Spleen (tissue), 11 donors: ENCODE measurements around the gene CNN3. TPM values are rescaled to one million over a fixed set of nuclear protein-coding genes. Genes with fewer than 3 reads are reported as not detected.

Experiments used
- DNase-seq: peaks from one replicate; pipeline ENCODE4 v3.0.0-alpha.2; 2020
- H3K27ac ChIP-seq, 8 donors: fragments of 200-600 bp; sonication (generic) in 7 of 8; 1 replicate in 4 of 8; 2 replicates in 4 of 8; pipeline versions ENCODE4 v1.5.0 to v1.8.0; 2016 to 2021; ENCODE audit warnings: inconsistent platforms in 4 of 8, mild to moderate bottlenecking in 4 of 8, moderate library complexity in 1 of 8
- H3K27me3 ChIP-seq, 7 donors: fragments of 200-600 bp; sonication (generic) in 6 of 7; replicated peaks in 1 of 7; 1 replicate in 4 of 7; 2 replicates in 3 of 7; pipeline versions ENCODE4 v1.5.0 to v1.8.0; 2016 to 2021; ENCODE audit warnings: inconsistent platforms in 3 of 7, mild to moderate bottlenecking in 1 of 7
- H3K36me3 ChIP-seq, 6 donors: fragments of 200-600 bp; sonication (generic) in 5 of 6; 1 replicate in 4 of 6; 2 replicates in 2 of 6; pipeline versions ENCODE4 v1.5.0 to v1.8.0; 2016 to 2021; ENCODE audit warnings: inconsistent platforms in 2 of 6
- H3K4me1 ChIP-seq, 6 donors: fragments of 200-600 bp; sonication (generic) in 5 of 6; 1 replicate in 3 of 6; 2 replicates in 3 of 6; pipeline versions ENCODE4 v1.5.0 to v1.8.0; 2016 to 2021; ENCODE audit warnings: inconsistent platforms in 3 of 6
- H3K4me3 ChIP-seq, 8 donors: fragments of 200-600 bp; sonication (generic) in 7 of 8; 1 replicate in 4 of 8; 2 replicates in 4 of 8; pipeline versions ENCODE4 v1.5.0 to v1.8.0; 2016 to 2021; ENCODE audit warnings: inconsistent platforms in 4 of 8, mild to moderate bottlenecking in 4 of 8, moderate library complexity in 2 of 8
- H3K9me3 ChIP-seq, 8 donors: fragments of 200-600 bp; sonication (generic) in 7 of 8; 1 replicate in 4 of 8; 2 replicates in 4 of 8; pipeline versions ENCODE4 v1.5.0 to v1.8.0; 2016 to 2021; ENCODE audit warnings: inconsistent platforms in 4 of 8
- POLR2A ChIP-seq, 3 donors: fragments of 450-650 bp; IDR thresholded peaks; one replicate each; pipeline ENCODE4 v1.5.1; 2017; ENCODE audit warnings: antibody characterized with exemption in 3 of 3, mild to moderate bottlenecking in 1 of 3
- POLR2AphosphoS5 ChIP-seq, 3 donors: sonication (generic); formaldehyde crosslinking; IDR thresholded peaks; one replicate each; pipeline ENCODE4 v1.5.1; 2017; ENCODE audit warnings: antibody characterized with exemption in 3 of 3
- WGBS, 5 donors: extraction: QIAGEN DNeasy Blood & Tissue Kit in 3 of 5; methylation state at CpG; one replicate each; pipeline versions ENCODE4 v1.1.5 to v1.1.7; 2013 to 2018; 5-methylcytosine and 5-hydroxymethylcytosine counted together
- intact Hi-C: fragments of 100-400 bp; cut with DNase I; formaldehyde crosslinking; loops from one replicate; pipeline ENCODE4 v1.15.0; 2023; ENCODE audit warnings: low total_unique reads
- polyA plus RNA-seq, 3 donors: library from polyadenylated mRNA; stranded (reverse); fragments of 200-250 nt; gene quantifications; one replicate each; pipeline ENCODE4 v1.2.1, GENCODE V29; 2013
- total RNA-seq, 7 donors: library from RNA; depleted of rRNA in 3 of 7; stranded (reverse); fragments of >200 nt in 3 of 7; fragmentation: NEBNext Ultra II Directional in 4 of 7; extraction: Animal tissue kit (Norgen Biotek cat#: 25700) in 4 of 7; gene quantifications; one replicate each; pipeline versions ENCODE4 v1.1.0 to v1.2.1, GENCODE V29; 2016 to 2021
- TF ChIP-seq, protein P1 (sequence below), 11 experiments: fragments of 200-600 bp in 7 of 11; fragments of 450-650 bp in 4 of 11; sonication (generic) in 4 of 11; IDR thresholded peaks in 8 of 11; conservative IDR thresholded peaks in 3 of 11; 1 replicate in 7 of 11; 2 replicates in 4 of 11; pipeline versions ENCODE4 v1.4.0 to v1.8.0; 2016 to 2021; ENCODE audit warnings: antibody characterized with exemption in 11 of 11, inconsistent platforms in 4 of 11, mild to moderate bottlenecking in 1 of 11
- donor health status: healthy with polysubstance abuse.
- donor health status: DM: no; HTN: no; CAD: no; lungs with moderate emphysema.
- donor health status: DM: no; HTN: no; CAD: no.
- donor health status: Bipolar disorder and iron deficiency.
- donor health status: healthy.
- donor health status: DM: no; HTN: no; CAD: no.
- donor health status: DM: yes; HTN: yes; CAD: no.

The CNN3 gene
- total and polyA plus RNA-seq, 10 donors, result 27.4 to 124 (median 105) TPM

DNA sequence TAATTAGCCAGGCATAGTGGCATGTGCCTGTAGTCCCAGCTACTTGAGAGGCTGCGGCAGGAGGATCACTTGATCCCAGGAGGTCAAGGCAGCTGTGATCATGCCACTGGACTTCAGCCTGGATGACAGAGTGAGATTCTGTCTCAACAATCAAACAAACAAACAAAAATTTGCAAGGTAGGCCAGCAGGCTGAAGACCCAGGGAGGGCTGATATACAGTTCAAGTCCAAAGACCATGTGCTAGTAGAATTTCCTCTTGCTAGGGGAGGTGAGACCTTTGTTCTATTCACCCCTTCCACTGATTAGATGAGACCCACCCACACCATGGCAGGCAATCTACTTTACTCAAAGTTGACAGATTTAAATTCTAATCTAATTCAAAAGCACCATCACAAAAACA is 31.2 kb upstream of the CNN3 start:
- intact Hi-C loops, result no loop called here
- no peaks in the 10 kb centered on the region for H3K9me3 ChIP-seq
- no peaks in the 10 kb centered on the region for H3K27me3 ChIP-seq
- H3K4me3 ChIP-seq, result no peak overlapping the region
- 85 to 100% (median 86%) methylated on average over 1 of the region's 1 CpG for WGBS, 5 donors
- no peak overlapping the region for H3K27ac ChIP-seq
- no peak for DNase-seq
- TF ChIP-seq POLR2AphosphoS5 (IDR thresholded peaks at IDR 0.05) (no peak), POLR2A (IDR thresholded peaks at IDR 0.05) (no peak)
- TF ChIP-seq, protein P1, sequence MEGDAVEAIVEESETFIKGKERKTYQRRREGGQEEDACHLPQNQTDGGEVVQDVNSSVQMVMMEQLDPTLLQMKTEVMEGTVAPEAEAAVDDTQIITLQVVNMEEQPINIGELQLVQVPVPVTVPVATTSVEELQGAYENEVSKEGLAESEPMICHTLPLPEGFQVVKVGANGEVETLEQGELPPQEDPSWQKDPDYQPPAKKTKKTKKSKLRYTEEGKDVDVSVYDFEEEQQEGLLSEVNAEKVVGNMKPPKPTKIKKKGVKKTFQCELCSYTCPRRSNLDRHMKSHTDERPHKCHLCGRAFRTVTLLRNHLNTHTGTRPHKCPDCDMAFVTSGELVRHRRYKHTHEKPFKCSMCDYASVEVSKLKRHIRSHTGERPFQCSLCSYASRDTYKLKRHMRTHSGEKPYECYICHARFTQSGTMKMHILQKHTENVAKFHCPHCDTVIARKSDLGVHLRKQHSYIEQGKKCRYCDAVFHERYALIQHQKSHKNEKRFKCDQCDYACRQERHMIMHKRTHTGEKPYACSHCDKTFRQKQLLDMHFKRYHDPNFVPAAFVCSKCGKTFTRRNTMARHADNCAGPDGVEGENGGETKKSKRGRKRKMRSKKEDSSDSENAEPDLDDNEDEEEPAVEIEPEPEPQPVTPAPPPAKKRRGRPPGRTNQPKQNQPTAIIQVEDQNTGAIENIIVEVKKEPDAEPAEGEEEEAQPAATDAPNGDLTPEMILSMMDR (IDR thresholded peaks at IDR 0.05 in 8 of 11, conservative IDR thresholded peaks at IDR 0.05 in 3 of 11), result no peak
- H3K36me3 ChIP-seq, result no peaks in the 10 kb centered on the region
- peaks cover 4 to 30% (median 21%) of the 10 kb centered on the region in 6 donors for H3K4me1 ChIP-seq

DNA sequence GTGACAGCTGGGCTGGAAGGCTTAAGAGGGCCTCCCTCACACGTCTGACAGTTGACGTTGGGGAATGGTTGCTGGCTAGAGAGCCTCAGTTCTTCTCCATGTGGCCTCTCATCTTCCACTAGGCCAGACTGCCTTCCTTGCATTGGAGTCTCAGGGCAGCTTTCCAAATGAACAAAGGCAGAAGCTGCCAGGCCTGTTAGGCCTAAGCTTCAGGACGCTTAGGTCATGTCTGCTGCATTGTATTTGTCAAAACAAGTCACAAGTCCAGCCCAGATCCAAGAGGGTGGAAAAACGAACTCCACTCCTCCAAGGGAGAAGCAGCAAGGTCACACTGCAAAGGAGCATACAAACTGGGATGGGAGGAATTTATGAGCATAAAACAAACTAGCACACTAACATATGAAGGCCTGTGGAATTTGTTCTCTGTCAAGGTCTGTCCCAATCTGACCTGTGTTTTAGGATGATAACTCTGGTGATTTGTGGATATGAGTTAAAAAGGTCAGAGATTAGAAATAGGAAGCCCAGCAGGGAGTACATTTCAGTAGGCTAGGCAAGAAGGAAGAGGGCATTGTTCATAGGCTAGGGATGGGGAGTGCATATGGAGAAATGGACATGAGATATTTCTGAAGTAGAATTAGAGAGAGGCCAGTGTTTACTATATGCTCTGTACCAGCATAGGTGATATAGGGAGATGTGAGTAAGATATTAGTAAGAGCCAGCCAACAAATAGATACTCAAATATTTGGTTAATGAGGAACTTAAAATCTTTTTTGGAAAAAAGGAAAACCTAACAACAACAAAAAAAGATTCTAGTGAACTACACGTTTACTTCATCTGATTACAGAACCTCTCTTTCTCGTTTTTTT is 29.1 kb upstream of the CNN3 start:
- Histone ChIP-seq H3K27me3 (no peaks in the 10 kb centered on the region), H3K9me3 (no peaks in the 10 kb centered on the region), H3K4me1 (peaks cover 0 to 11% (median 2%) of the 10 kb centered on the region in 6 donors), H3K36me3 (no peaks in the 10 kb centered on the region), H3K27ac (peak overlapping the region in 6 of 8 donors; percentile 6 to 68 (median 48)), H3K4me3 (no peak overlapping the region)
- TF ChIP-seq POLR2AphosphoS5 (IDR thresholded peaks at IDR 0.05), result no peak
- no peak for DNase-seq
- 57 to 79% (median 71%) methylated on average over 6 of the region's 6 CpGs for WGBS, 5 donors
- intact Hi-C loops, result no loop called here

GRCh38 chr1:94954263-94955220 is 27.6 kb upstream of the CNN3 start:
- Histone ChIP-seq H3K27ac (peak overlapping the region in 7 of 8 donors; percentile 9 to 68 (median 45)), H3K9me3 (no peaks in the 10 kb centered on the region), H3K27me3 (no peaks in the 10 kb centered on the region), H3K36me3 (no peaks in the 10 kb centered on the region), H3K4me3 (no peak overlapping the region), H3K4me1 (peaks cover 0 to 8% (median 2%) of the 10 kb centered on the region in 6 donors)
- no peak for DNase-seq
- 77 to 84% (median 78%) methylated on average over 9 of the region's 9 CpGs for WGBS, 5 donors
- intact Hi-C loops, result no loop called here
- TF ChIP-seq POLR2AphosphoS5 (IDR thresholded peaks at IDR 0.05) (no peak), POLR2A (IDR thresholded peaks at IDR 0.05) (no peak)
- TF ChIP-seq, protein P1 (IDR thresholded peaks at IDR 0.05 in 8 of 11, conservative IDR thresholded peaks at IDR 0.05 in 3 of 11), result no peak

DNA sequence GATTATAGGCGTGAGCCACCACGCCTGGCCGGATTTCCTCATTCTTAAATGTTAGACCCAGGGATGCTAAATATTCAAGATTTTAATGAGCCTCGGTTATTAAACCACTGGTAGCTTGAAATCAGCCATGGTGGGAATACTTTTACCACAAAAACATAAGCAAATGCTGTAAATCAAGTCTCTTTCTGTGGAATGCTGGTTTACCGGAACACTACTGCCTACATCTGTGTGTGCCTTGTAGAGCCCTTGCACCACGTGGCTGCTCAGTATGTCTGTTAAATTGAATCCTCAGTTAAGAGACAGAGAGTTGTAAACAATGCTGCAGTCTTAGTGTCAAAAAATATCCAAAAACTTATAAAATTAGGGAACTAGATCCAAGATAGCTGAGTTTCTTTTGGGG is 26.8 kb upstream of the CNN3 start:
- no peak for DNase-seq
- Histone ChIP-seq H3K4me3 (no peak overlapping the region), H3K27ac (peak overlapping the region in 5 of 8 donors; percentile 29 to 68 (median 51)), H3K4me1 (peaks cover 0 to 8% (median 2%) of the 10 kb centered on the region in 6 donors), H3K9me3 (no peaks in the 10 kb centered on the region), H3K27me3 (no peaks in the 10 kb centered on the region), H3K36me3 (no peaks in the 10 kb centered on the region)
- 65 to 84% (median 73%) methylated on average over 6 of the region's 6 CpGs for WGBS, 5 donors
- TF ChIP-seq POLR2AphosphoS5 (IDR thresholded peaks at IDR 0.05) (no peak), POLR2A (IDR thresholded peaks at IDR 0.05) (no peak)
- TF ChIP-seq, protein P1 (IDR thresholded peaks at IDR 0.05 in 8 of 11, conservative IDR thresholded peaks at IDR 0.05 in 3 of 11), result no peak
- intact Hi-C loops, result no loop called here
